ENCODE data around the gene ZCCHC13.
"Not testable (repeated sequence)": the region's sequence is repeated elsewhere in the genome, so short reads cannot be mapped to it uniquely, and the experiment has no call there.

The ZCCHC13 gene

DNA sequence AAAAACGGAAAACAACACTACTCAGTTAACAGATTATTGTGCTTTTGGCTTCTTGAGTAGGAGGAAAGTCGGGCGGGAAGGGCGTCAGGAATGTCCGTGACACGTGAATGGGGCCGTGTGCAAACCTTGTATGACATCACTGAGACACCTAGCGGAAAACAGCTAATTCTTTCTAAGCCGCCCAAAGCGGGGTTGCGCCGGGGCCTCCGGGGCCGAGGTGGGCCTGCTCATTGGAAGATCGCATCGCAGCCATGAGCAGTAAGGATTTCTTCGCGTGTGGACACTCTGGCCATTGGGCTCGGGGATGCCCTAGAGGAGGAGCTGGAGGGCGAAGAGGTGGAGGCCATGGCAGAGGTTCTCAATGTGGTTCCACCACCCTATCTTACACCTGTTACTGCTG lies at the start of gene ZCCHC13:
Gene ZCCHC13 (plus strand): TSS at position 165 of the 400 bp plus-strand sequence. CDS start 87 bp downstream, at position 252.
- H3K27ac Mint-ChIP-seq = no peak within 1 kb of the TSS

DNA sequence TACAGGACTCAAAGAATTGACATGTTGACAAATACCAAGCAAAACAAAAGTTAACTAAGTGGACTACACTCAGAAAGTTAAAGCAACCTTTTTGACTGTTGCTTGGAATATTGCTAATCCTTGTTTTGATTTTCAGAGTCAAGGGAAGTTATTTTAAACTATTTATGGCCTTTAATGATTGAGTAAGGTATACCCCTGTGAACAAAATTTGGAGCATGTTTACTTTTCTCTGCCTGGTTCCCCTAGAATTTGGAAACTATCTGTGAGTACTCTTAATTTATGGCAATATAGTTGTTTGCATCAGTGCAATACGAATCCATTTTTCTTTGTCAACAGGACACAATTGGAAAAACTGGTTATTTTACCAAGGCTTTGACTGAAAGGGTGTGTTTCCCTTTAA lies 45.9 kb upstream of the ZCCHC13 start:
- H3K4me1 Mint-ChIP-seq, H3K27ac Mint-ChIP-seq, H3K9me3 Mint-ChIP-seq, DNase-seq, H3K4me3 Mint-ChIP-seq, H3K27me3 Mint-ChIP-seq, CTCF ChIA-PET: not testable (repeated sequence)
- H3K36me3 Mint-ChIP-seq = peaks cover 50% of the 10 kb centered on the region

More for the DNA sequence above, at the start of gene ZCCHC13:
- no peak for DNase-seq
- no peak within 1 kb of the TSS for H3K4me3 Mint-ChIP-seq
- no peaks in the 10 kb centered on the region for H3K4me1 Mint-ChIP-seq
- no peaks in the 10 kb centered on the region for H3K36me3 Mint-ChIP-seq
- H3K9me3 Mint-ChIP-seq = no peaks in the 10 kb centered on the region
- CTCF ChIA-PET = no interaction called here
- no peaks in the 10 kb centered on the region for H3K27me3 Mint-ChIP-seq

DNA sequence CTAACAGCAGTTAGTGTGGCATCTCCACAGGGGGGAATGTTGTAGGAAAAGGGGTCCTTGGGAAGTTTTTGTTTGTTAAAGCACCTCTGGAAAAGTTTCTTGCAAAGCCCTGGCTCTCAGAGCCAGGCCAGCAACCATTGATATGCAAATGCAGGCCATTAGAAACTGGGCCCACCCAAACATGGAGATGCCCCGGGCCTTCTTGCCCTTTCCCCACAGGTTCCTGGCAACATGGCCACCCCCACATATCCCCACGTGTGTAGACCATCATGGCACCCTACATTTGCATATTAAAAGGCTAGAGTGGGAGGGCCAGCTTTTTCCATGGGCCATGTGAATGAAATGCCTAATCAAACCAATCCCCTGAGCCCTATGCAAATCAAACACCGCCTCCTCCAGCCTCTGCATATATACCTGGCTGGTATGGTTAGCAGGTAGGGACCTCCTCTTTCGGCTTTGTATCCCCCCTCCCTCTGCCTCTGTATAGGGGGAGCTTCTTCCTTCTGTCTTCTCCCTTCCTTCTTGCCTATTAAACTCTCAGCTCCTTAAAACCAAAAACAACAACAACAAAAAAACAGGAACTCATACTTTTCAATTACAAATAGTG lies 44.0 kb upstream of the ZCCHC13 start:
- H3K27ac Mint-ChIP-seq = no peak overlapping the region
- no peaks in the 10 kb centered on the region for H3K4me1 Mint-ChIP-seq
- peaks cover 46% of the 10 kb centered on the region for H3K36me3 Mint-ChIP-seq
- H3K9me3 Mint-ChIP-seq = no peaks in the 10 kb centered on the region
- CTCF ChIA-PET = no interaction called here
- no peak overlapping the region for H3K4me3 Mint-ChIP-seq
- no peaks in the 10 kb centered on the region for H3K27me3 Mint-ChIP-seq
- DNase-seq = no peak

DNA sequence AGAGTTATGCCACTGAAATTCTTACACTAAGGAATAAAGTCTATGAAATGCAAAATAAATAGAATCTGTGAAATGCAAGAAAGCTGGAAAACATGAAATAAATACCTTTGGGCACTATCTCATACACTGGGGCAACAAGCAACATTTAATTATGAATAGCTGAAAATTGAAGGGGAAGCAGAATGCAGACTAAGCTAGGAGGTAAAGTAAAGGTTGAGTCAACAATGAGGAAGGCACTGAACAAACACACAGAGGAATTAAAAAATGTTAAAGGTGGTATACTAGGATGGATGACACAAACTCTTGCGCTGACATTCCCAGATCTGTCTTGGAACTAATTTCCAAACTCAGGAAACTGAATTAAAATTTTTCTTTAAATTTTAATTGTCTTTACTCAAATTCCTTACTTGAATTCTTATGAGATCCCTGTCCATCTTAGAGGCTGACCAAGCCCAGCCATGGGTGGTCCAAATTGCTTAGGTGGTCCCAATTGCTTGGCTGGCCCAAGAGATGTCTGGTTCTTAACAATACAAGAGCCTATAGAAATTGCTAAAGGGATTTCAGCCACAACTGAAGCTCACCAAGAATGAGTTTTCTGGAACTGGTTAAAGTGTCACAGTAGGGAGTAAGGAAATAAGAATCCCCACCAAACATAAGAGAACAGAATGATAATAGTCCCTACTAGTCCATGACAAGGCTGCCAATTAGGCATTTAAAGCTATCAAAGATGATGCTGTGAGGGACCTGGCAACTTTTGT lies 41.3 kb upstream of the ZCCHC13 start:
- Mint-ChIP-seq H3K4me1 (no peaks in the 10 kb centered on the region), H3K27ac (no peak overlapping the region), H3K4me3 (no peak overlapping the region), H3K27me3 (no peaks in the 10 kb centered on the region), H3K9me3 (no peaks in the 10 kb centered on the region), H3K36me3 (peaks cover 42% of the 10 kb centered on the region)
- no peak for DNase-seq
- CTCF ChIA-PET = no interaction called here

DNA sequence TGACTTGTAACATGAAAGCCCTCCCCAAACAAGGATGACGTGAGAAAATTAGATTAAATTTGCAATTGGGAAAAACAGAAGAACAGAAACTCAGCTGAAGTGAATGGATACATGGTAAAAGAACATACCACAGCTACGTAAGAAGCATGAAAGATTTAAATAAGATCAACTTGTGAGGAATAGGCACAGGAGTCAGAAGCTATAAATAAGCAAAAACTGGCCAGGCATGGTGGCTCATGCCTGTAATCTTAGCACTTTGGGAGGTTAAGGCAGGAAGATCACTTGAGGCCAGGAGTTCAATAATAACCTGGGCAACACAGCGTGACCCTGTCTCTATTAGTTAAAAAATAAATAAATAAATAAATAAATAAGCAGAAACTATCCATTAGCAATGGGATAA lies 33.6 kb upstream of the ZCCHC13 start:
- Mint-ChIP-seq H3K4me1 (no peaks in the 10 kb centered on the region), H3K27ac (no peak overlapping the region), H3K9me3 (no peaks in the 10 kb centered on the region), H3K36me3 (peaks cover 22% of the 10 kb centered on the region), H3K4me3 (no peak overlapping the region), H3K27me3 (no peaks in the 10 kb centered on the region)
- DNase-seq = no peak
- CTCF ChIA-PET = no interaction called here

DNA sequence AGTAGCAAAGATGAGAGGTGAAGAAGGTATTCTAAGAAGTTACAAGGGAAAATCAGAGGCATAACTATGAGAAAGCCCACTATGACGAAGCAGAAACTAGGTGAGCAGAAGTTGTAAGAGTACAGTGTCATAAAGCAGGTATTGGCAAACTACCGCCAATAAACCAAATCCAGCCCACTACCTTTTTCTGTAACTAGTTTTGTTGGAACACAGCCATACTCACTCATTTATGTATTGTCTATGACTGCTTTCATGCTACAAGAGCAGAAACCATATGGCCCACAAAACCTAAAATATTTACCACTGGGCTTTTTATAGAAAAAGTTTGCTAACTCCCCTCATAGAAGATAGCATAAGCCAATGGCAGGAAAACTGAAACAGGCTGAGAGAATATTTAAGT lies 31.8 kb upstream of the ZCCHC13 start:
- CTCF ChIA-PET = no interaction called here
- H3K27ac Mint-ChIP-seq = no peak overlapping the region

DNA sequence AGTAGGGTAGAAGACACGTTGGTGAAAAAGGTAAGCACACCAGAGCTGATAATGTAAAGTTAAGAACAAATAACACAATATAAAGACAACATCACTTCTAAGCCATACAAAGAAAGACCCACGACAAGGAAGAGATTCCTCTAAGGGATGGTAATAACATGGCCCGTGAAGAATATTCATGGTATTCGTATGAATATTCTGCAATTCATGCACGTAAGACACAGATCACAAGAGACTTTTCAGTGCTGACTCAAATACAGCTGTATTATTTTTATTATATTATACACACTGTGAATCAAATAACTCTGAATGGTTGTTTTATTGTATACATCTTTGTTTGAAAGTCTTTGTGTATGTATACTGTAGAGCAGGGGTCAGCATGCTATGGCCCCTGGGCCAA lies 29.5 kb upstream of the ZCCHC13 start:
- CTCF ChIA-PET = no interaction called here
- H3K36me3 Mint-ChIP-seq = peaks cover 24% of the 10 kb centered on the region
- no peak for DNase-seq

More for the DNA sequence above, 31.8 kb upstream of the ZCCHC13 start:
- DNase-seq = no peak
- Mint-ChIP-seq H3K27me3 (no peaks in the 10 kb centered on the region), H3K4me1 (no peaks in the 10 kb centered on the region), H3K9me3 (no peaks in the 10 kb centered on the region), H3K36me3 (peaks cover 25% of the 10 kb centered on the region), H3K4me3 (no peak overlapping the region)

DNA sequence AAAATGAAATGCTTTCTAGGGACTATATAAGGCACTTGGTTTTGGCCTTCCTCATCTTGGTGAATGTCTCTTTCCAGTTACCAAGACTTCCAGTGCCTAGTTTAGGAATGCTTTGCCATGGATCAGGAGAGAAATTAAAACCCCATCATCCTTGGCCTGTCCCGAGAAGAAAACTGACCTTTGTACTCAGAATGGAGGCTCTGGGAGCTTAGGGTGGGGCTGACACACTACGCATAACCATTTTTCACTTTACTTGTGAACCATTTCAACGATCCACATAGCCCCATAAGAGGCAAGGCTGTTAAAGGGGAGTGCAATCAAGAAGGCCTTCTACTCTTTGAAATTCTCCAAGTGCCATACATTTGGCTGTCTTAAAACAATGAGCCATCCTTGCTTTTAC lies 26.7 kb upstream of the ZCCHC13 start:
- no peaks in the 10 kb centered on the region for H3K4me1 Mint-ChIP-seq
- H3K27ac Mint-ChIP-seq = no peak overlapping the region
- H3K36me3 Mint-ChIP-seq = peaks cover 25% of the 10 kb centered on the region
- DNase-seq = no peak
- no peak overlapping the region for H3K4me3 Mint-ChIP-seq
- no peaks in the 10 kb centered on the region for H3K27me3 Mint-ChIP-seq
- CTCF ChIA-PET = no interaction called here
- H3K9me3 Mint-ChIP-seq = no peaks in the 10 kb centered on the region

More for the DNA sequence above, 29.5 kb upstream of the ZCCHC13 start:
- Mint-ChIP-seq H3K4me3 (no peak overlapping the region), H3K9me3 (no peaks in the 10 kb centered on the region), H3K4me1 (no peaks in the 10 kb centered on the region), H3K27ac (no peak overlapping the region), H3K27me3 (no peaks in the 10 kb centered on the region)

DNA sequence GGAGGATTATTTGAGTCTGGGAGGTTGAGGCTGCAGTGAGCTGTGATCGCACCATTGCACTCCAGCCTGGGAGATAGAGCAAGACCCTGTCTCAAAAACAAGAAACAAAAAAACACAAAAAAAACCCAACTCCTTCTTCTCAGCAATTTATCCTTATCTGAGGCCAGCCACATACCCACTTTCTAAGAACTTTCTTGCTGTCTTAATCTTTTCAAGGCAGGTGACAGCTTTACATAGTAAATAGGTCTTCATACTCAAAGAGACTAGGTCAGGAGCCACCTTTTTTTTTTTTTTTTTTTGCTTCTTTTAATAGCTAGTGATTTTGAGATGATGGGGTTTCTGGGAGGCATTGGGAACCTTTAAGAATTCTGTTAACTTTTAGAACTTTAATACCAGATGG lies 26.1 kb upstream of the ZCCHC13 start:
- CTCF ChIA-PET = no interaction called here
- Mint-ChIP-seq H3K27ac (no peak overlapping the region), H3K4me1 (no peaks in the 10 kb centered on the region), H3K9me3 (no peaks in the 10 kb centered on the region), H3K36me3 (peaks cover 25% of the 10 kb centered on the region), H3K4me3 (no peak overlapping the region), H3K27me3 (no peaks in the 10 kb centered on the region)
- DNase-seq = no peak

DNA sequence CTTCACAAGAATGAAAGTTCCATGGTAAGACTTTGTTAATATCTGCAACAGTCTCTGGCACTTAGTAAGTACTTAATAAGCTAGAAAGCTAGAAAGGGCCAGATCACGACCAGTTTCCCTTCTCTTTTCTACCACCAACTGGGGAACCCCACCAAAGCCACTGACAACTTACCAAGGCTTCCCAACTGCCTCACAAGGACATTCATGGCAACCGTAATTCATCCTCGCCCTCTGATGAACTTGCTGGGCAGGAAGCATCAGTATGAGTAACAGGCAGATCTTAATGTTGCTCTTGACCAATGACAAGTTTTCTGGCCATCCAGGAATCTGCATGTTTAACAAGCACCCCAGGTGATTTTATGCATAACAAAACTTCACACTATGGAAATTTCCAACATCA lies 23.2 kb upstream of the ZCCHC13 start:
- Mint-ChIP-seq H3K27ac (no peak overlapping the region), H3K4me1 (peaks cover 2% of the 10 kb centered on the region), H3K4me3 (no peak overlapping the region), H3K9me3 (no peaks in the 10 kb centered on the region), H3K27me3 (no peaks in the 10 kb centered on the region), H3K36me3 (peaks cover 29% of the 10 kb centered on the region)
- CTCF ChIA-PET = no interaction called here
- no peak for DNase-seq

DNA sequence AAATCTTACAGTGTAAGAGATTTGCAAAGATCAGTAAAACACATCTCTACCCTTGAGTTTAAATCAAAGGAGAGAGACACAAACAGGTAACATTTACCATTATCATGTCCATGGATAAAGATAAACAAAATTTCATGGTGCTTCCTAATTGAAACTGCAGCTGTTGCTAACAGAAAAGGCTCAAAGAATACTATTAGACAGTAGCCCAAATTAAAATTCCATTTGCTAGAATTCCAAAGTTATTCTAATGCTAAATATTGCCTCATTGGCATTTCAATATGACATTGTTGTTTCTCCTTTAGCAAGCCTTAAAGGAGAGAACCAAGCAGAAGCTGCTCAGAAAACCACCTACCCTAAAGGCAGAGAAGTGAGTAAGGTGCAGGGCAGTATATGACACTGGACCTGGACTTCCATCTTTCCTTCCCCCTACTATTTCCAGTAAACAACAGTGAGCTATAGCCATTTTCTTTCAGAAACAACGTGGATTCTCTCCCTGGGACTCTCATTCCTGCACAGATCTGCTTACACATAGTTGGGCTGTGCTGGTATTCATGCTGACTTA lies 19.5 kb upstream of the ZCCHC13 start:
- CTCF ChIA-PET = no interaction called here
- H3K4me3 Mint-ChIP-seq = no peak overlapping the region
- H3K4me1 Mint-ChIP-seq = peaks cover 15% of the 10 kb centered on the region
- H3K27me3 Mint-ChIP-seq = no peaks in the 10 kb centered on the region
- H3K27ac Mint-ChIP-seq = no peak overlapping the region
- H3K9me3 Mint-ChIP-seq = no peaks in the 10 kb centered on the region
- H3K36me3 Mint-ChIP-seq = peaks cover 37% of the 10 kb centered on the region
- DNase-seq = no peak

DNA sequence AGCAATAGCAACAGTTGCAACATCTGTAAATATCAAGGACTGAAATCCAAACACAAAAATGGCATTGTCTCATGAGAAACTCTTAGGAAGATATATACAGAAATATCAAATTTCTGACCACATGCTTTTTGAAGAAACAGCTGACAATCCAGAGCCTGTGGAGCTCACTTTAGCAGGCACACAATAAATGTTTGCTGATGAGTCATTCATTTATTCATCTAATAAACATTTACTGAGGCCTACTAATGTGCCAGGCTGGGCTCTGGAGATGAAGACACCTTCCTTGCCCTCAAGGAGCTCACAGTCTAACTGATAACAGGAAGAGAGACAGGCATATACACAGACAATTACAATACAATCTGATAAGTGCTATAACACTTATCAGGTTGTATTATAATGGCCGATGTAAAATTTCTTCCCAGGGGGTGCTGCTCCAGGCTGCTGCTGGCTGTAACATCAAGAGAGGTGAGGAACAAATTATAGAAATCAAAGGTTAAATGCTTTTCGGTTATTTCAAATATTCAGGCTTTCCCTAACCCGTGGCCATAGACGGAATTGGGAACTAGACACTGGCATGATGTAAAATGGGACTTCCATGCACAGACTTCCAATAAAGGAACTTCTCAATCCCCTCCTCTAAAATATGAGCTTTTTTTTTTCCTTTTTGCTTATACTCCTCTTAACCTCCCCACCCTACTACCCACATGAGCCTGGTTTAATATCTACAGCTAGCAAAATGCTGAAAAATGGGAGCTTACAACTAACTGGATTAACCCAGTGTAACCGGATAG lies 16.8 kb upstream of the ZCCHC13 start:
- H3K36me3 Mint-ChIP-seq = peaks cover 30% of the 10 kb centered on the region
- no peaks in the 10 kb centered on the region for H3K9me3 Mint-ChIP-seq
- no peak overlapping the region for H3K4me3 Mint-ChIP-seq
- DNase-seq = no peak
- no peak overlapping the region for H3K27ac Mint-ChIP-seq
- CTCF ChIA-PET = no interaction called here
- no peaks in the 10 kb centered on the region for H3K27me3 Mint-ChIP-seq
- peaks cover 21% of the 10 kb centered on the region for H3K4me1 Mint-ChIP-seq

DNA sequence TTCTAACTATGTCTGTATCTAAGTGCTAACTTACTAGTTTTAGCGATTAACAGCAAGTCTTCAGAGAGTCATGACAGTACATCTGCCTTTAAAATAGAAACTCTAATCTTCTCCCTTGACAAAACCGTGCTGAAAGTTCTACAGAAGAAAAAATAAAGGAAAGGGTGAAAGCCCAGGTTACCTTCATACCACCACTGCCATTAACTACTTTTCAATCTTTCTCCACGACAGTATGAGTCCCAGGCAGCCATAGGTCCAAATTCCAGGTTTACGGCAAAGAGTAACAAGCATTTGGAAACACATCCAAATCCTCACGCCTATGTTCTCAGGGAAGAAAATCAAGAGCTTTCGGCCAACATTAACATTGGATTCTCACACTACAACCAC lies 12.4 kb upstream of the ZCCHC13 start:
- Mint-ChIP-seq H3K27ac (peak overlapping the region; percentile 99), H3K4me3 (peak overlapping the region; percentile 97), H3K9me3 (no peaks in the 10 kb centered on the region), H3K36me3 (peaks cover 16% of the 10 kb centered on the region), H3K4me1 (peaks cover 27% of the 10 kb centered on the region), H3K27me3 (no peaks in the 10 kb centered on the region)
- no peak for DNase-seq
- CTCF ChIA-PET = no interaction called here

DNA sequence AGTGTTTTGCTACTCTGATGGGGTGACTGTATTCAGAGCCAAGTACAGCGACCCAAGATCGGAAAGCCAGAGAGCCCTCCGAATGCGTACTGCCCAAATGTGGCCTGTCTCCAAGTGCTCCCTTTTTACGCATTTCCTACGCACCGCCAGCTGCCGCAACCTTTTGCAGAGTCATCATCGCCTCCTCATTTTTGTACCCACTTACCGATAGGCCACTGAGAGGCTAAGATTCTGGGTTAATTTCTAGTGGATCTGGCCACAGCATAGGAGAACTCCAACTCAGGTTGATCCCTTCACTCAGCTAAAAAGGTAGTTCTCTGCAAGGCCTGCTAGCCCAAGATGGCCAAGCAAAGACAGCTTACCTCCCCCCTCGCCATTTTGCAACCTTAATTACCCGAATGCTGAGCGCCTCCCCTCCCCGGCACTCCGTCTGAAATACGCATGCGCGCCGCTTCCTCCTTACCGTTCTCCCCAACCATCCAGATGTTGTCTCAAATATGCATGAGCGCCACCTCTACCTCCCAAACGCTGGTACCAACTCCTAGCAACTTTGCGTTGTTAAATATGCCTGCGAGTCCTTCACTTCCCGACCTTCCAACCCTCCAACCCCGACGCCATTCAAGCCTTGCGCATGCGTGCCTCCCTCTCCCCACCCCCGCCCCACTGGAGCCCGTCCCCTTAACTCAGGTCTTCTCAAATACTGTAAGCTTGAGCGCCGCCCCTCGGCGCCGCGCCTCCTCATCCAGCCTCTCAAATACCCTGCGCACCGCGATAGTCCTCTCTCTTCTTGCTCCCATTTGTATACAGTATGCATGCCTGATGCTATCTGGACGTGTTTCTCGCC lies 11.8 kb upstream of the ZCCHC13 start:
- Mint-ChIP-seq H3K36me3 (peaks cover 13% of the 10 kb centered on the region), H3K4me1 (peaks cover 27% of the 10 kb centered on the region), H3K9me3 (no peaks in the 10 kb centered on the region)

More for the DNA sequence above, 11.8 kb upstream of the ZCCHC13 start:
- Mint-ChIP-seq H3K27me3 (no peaks in the 10 kb centered on the region), H3K27ac (peak overlapping the region; percentile 99), H3K4me3 (peak overlapping the region; percentile 97)
- CTCF ChIA-PET = no interaction called here
- DNase-seq = peak; percentile 87
